Astrocyte (in vitro differentiated cells and primary cell): Measurements from ENCODE around the gene SCGB1A1. TPM values are rescaled to one million over a fixed set of nuclear protein-coding genes. Genes with fewer than 3 reads are reported as not detected.

Experiments used
- DNase-seq: peaks from one replicate; pipeline ENCODE4 v3.0.0-alpha.2; 2010; ENCODE audit warnings: low read depth
- FAIRE-seq: peaks from 2 replicates; lab custom pipeline; 2011; peaks lifted over from hg19 to GRCh38; lab: Jason Lieb, UNC
- H2AFZ ChIP-seq: 2 replicates; pipeline ENCODE4 v1.6.0; 2012; ENCODE audit warnings: low read depth, low read length, inconsistent platforms
- H3K27ac ChIP-seq: 2 replicates; pipeline ENCODE4 v1.5.1; 2011; ENCODE audit warnings: low read depth, low read length, inconsistent platforms
- H3K27me3 ChIP-seq: 2 replicates; pipeline ENCODE4 v1.6.0; 2011; ENCODE audit warnings: low read length, inconsistent platforms; ENCODE audit not compliant: insufficient read depth
- H3K36me3 ChIP-seq: 2 replicates; pipeline ENCODE4 v1.5.1; 2011; ENCODE audit warnings: low read length, inconsistent platforms; ENCODE audit not compliant: insufficient read depth
- H3K4me1 ChIP-seq: 2 replicates; pipeline ENCODE4 v1.5.1; 2011; ENCODE audit warnings: low read length, inconsistent platforms; ENCODE audit not compliant: insufficient read depth
- H3K4me2 ChIP-seq: 2 replicates; pipeline ENCODE4 v1.6.0; 2012; ENCODE audit warnings: low read length, inconsistent platforms
- H3K4me3 ChIP-seq: 2 replicates; pipeline ENCODE4 v1.5.1; 2011; ENCODE audit warnings: low read depth, mild to moderate bottlenecking, low read length, inconsistent platforms; ENCODE audit not compliant: insufficient read depth
- H3K79me2 ChIP-seq: 2 replicates; pipeline ENCODE4 v1.6.0; 2012; ENCODE audit warnings: mild to moderate bottlenecking, low read length, inconsistent platforms; ENCODE audit not compliant: insufficient read depth
- H3K9ac ChIP-seq: 2 replicates; pipeline ENCODE4 v1.6.0; 2012; ENCODE audit warnings: mild to moderate bottlenecking, low read length, inconsistent platforms
- H3K9me3 ChIP-seq: 2 replicates; pipeline ENCODE4 v1.5.1; 2012; ENCODE audit warnings: low read depth, mild to moderate bottlenecking, low read length, inconsistent platforms; ENCODE audit not compliant: insufficient read depth
- H4K20me1 ChIP-seq: 2 replicates; pipeline ENCODE4 v1.6.0; 2012; ENCODE audit warnings: low read length, inconsistent platforms; ENCODE audit not compliant: insufficient read depth
- H3K27ac Mint-ChIP-seq: one replicate; pipeline ENCODE4 v1.8.0; 2021; ENCODE audit warnings: mild to moderate bottlenecking, mixed read lengths; ENCODE audit not compliant: unreplicated experiment
- H3K27me3 Mint-ChIP-seq: one replicate; pipeline ENCODE4 v1.8.0; 2021; ENCODE audit warnings: low read depth, mixed read lengths; ENCODE audit not compliant: unreplicated experiment
- H3K36me3 Mint-ChIP-seq: one replicate; pipeline ENCODE4 v1.8.0; 2021; ENCODE audit warnings: low read depth, mixed read lengths; ENCODE audit not compliant: unreplicated experiment
- H3K4me1 Mint-ChIP-seq: one replicate; pipeline ENCODE4 v1.8.0; 2021; ENCODE audit warnings: low read depth, mixed read lengths; ENCODE audit not compliant: unreplicated experiment
- H3K4me3 Mint-ChIP-seq: one replicate; pipeline ENCODE4 v1.8.0; 2021; ENCODE audit warnings: mild to moderate bottlenecking, moderate library complexity, mixed read lengths; ENCODE audit not compliant: unreplicated experiment
- H3K9me3 Mint-ChIP-seq: one replicate; pipeline ENCODE4 v1.8.0; 2021; ENCODE audit warnings: mild to moderate bottlenecking, mixed read lengths; ENCODE audit not compliant: unreplicated experiment
- CTCF ChIP-seq: IDR thresholded peaks from 2 replicates; pipeline ENCODE4 v1.5.1; 2011; ENCODE audit warnings: low read depth, mild to moderate bottlenecking, inconsistent platforms, low read length, moderate library complexity; ENCODE audit not compliant: insufficient read depth
- EZH2 ChIP-seq: IDR thresholded peaks from 2 replicates; pipeline ENCODE4 v1.6.1; 2012; ENCODE audit warnings: mild to moderate bottlenecking, low read length, inconsistent platforms; ENCODE audit not compliant: insufficient read depth
- total RNA-seq: library from RNA; stranded (reverse); gene quantifications from 2 replicates; pipeline ENCODE4 v1.2.1, GENCODE V29; 2021

Gene SCGB1A1
- total RNA-seq, 1 donor from 2014 or later, result not detected

- no peaks in the 10 kb centered on the region for H3K36me3 Mint-ChIP-seq
- peaks cover 3% of the 10 kb centered on the region for H3K4me1 Mint-ChIP-seq
- H3K9me3 Mint-ChIP-seq, result peaks cover 1% of the 10 kb centered on the region
- no peak overlapping the region for H2AFZ ChIP-seq
- no peaks in the 10 kb centered on the region for H4K20me1 ChIP-seq
- H3K27ac ChIP-seq, result no peak overlapping the region
- H3K9me3 ChIP-seq, result no peaks in the 10 kb centered on the region
- FAIRE-seq, result no peak
- H3K27me3 ChIP-seq, result peaks cover 3% of the 10 kb centered on the region
- no peak overlapping the region for H3K27ac Mint-ChIP-seq
- TF ChIP-seq EZH2, result no peak
- TF ChIP-seq CTCF, result no peak
- no peak overlapping the region for H3K9ac ChIP-seq
- H3K36me3 ChIP-seq, result no peaks in the 10 kb centered on the region
- no peak for DNase-seq
- H3K27me3 Mint-ChIP-seq, result peaks cover 37% of the 10 kb centered on the region
- H3K4me3 ChIP-seq, result no peak overlapping the region
- H3K4me2 ChIP-seq, result no peak overlapping the region
- no peak overlapping the region for H3K4me3 Mint-ChIP-seq
- H3K79me2 ChIP-seq, result no peaks in the 10 kb centered on the region
- no peaks in the 10 kb centered on the region for H3K4me1 ChIP-seq
Measured at GRCh38 chr11:62419314-62419929, 589 bp downstream of the SCGB1A1 start.

- no peak for FAIRE-seq
Measured at GRCh38 chr11:62419943-62420342, 1.1 kb downstream of the SCGB1A1 start.

More at GRCh38 chr11:62419943-62420342, 1.1 kb downstream of the SCGB1A1 start:
- TF ChIP-seq CTCF (no peak), EZH2 (no peak)
- H3K9me3 ChIP-seq, result no peaks in the 10 kb centered on the region
- no peak overlapping the region for H3K4me3 ChIP-seq
- H3K27me3 Mint-ChIP-seq, result peaks cover 40% of the 10 kb centered on the region
- no peaks in the 10 kb centered on the region for H3K79me2 ChIP-seq
- no peak overlapping the region for H3K27ac ChIP-seq
- no peaks in the 10 kb centered on the region for H3K36me3 Mint-ChIP-seq
- peaks cover 1% of the 10 kb centered on the region for H3K9me3 Mint-ChIP-seq
- no peak overlapping the region for H3K27ac Mint-ChIP-seq
- H3K27me3 ChIP-seq, result peaks cover 3% of the 10 kb centered on the region
- DNase-seq, result no peak
- peaks cover 3% of the 10 kb centered on the region for H3K4me1 Mint-ChIP-seq
- no peaks in the 10 kb centered on the region for H3K4me1 ChIP-seq
- H2AFZ ChIP-seq, result no peak overlapping the region
- H3K4me3 Mint-ChIP-seq, result no peak overlapping the region
- no peak overlapping the region for H3K4me2 ChIP-seq
- no peaks in the 10 kb centered on the region for H4K20me1 ChIP-seq
- H3K9ac ChIP-seq, result no peak overlapping the region
- no peaks in the 10 kb centered on the region for H3K36me3 ChIP-seq
